Astrocyte (in vitro differentiated cells and primary cell): ENCODE data around the gene KLHL28.

Experiments used
- EZH2 ChIP-seq: IDR thresholded peaks from 2 replicates; pipeline ENCODE4 v1.6.1; 2012; ENCODE audit warnings: mild to moderate bottlenecking, low read length, inconsistent platforms; ENCODE audit not compliant: insufficient read depth
- TF ChIP-seq, protein P1 (sequence below): IDR thresholded peaks from 2 replicates; pipeline ENCODE4 v1.5.1; 2011; ENCODE audit warnings: low read depth, mild to moderate bottlenecking, inconsistent platforms, low read length, moderate library complexity; ENCODE audit not compliant: insufficient read depth

DNA sequence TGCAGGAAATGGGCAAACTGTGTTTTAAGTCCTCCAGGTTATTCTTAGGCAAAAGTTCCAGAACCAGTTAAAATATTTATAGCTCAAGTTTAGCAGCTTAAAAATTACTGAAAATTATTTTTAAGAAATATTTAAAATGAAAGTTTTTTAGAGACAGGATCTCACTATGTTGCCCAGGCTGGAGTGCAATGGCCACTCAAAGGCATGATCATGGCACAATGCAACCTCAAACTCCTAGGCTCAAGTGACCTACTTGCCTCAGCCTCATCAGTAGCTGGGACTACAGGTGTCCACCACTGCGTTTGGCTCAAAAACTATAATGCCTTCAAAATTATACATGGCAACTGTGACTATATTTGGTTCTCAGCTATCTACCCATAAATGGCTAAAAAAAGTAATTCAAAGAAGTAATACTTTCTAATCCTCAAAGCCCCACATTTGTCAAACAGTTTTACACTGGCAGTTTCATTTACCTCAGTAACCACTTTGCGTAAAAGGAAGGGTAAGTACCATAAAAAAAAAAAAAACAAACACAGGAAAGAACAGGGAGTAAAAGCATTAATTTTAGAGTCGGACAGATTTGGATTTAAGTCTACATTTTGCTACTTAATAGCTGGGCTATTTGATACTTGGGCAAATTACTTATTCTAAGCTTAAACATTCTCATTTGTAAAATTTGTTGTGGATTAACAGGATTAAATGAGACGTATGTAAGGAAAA is 9.2 kb downstream of the KLHL28 start:
- TF ChIP-seq, protein P1, sequence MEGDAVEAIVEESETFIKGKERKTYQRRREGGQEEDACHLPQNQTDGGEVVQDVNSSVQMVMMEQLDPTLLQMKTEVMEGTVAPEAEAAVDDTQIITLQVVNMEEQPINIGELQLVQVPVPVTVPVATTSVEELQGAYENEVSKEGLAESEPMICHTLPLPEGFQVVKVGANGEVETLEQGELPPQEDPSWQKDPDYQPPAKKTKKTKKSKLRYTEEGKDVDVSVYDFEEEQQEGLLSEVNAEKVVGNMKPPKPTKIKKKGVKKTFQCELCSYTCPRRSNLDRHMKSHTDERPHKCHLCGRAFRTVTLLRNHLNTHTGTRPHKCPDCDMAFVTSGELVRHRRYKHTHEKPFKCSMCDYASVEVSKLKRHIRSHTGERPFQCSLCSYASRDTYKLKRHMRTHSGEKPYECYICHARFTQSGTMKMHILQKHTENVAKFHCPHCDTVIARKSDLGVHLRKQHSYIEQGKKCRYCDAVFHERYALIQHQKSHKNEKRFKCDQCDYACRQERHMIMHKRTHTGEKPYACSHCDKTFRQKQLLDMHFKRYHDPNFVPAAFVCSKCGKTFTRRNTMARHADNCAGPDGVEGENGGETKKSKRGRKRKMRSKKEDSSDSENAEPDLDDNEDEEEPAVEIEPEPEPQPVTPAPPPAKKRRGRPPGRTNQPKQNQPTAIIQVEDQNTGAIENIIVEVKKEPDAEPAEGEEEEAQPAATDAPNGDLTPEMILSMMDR = no peak
- TF ChIP-seq EZH2 = no peak
